HCT116 (cell line): ENCODE measurements around the gene SAMD7. TPM values are rescaled to one million over a fixed set of nuclear protein-coding genes. Genes with fewer than 3 reads are reported as not detected.
A peak's percentile ranks its signal among the peaks of the same experiment; 100 is the strongest.

Experiments used
- ATAC-seq: fragments of 200-7000 bp; cut with Tn5 transposase; 2 replicates; pipeline ENCODE4 v1.9.1; 2020; ENCODE audit warnings: mild to moderate bottlenecking, moderate library complexity
- BruUV-seq: library from RNA; stranded (reverse); fragments of 400-500 nt; replicated peaks from 2 replicates; lab custom pipeline; 2021; lab: Mats Ljungman, UMichigan
- CTCF ChIA-PET: fragments of 300-600 bp; sonication (Branson Sonifier 250); formaldehyde crosslinking; loops from one replicate; lab custom pipeline; 2021; ENCODE audit warnings: antibody characterized with exemption; lab: Charles Lee
- POLR2A ChIA-PET: fragments of 300-600, 350-600 bp; sonication (Branson Sonifier 250); formaldehyde crosslinking; loops from one replicate; lab custom pipeline; 2021; ENCODE audit warnings: antibody characterized with exemption; lab: Charles Lee
- RAD21 ChIA-PET, 2 experiments: fragments of 300-600 bp; sonication (Branson Sonifier 250); formaldehyde crosslinking; loops; one replicate each; lab custom pipeline; 2023; ENCODE audit warnings: low total read pairs in 2 of 2; ENCODE audit not compliant: uncharacterized antibody in 2 of 2, unreplicated experiment in 2 of 2, low non-redundant PET in 1 of 2; lab: Charles Lee
- DNase-seq: peaks from one replicate; pipeline ENCODE4 v3.0.0-alpha.2; 2010; ENCODE audit warnings: low read depth, low spot score
- H2AFZ ChIP-seq: fragments of 200-600 bp; shearing (Covaris generic), sonication (generic); 2 replicates; pipeline ENCODE4 v1.6.1; 2017; ENCODE audit warnings: low read depth, mixed run types, mixed read lengths, antibody characterized with exemption, low read length; ENCODE audit not compliant: poor library complexity, severe bottlenecking
- H3K27ac ChIP-seq: 2 replicates; pipeline ENCODE4 v1.5.1; 2012; ENCODE audit warnings: low read depth, low read length
- H3K27me3 ChIP-seq: fragments of 200-600 bp; sonication (generic); 2 replicates; pipeline ENCODE4 v1.6.1; 2016; ENCODE audit warnings: mixed run types, low read length, mixed read lengths; ENCODE audit not compliant: insufficient read depth
- H3K36me3 ChIP-seq, 2 experiments: fragments of 200-500 bp in 1 of 2; fragments of 200-600 bp in 1 of 2; sonication (Bioruptor generic) in 1 of 2; sonication (generic) in 1 of 2; 2 replicates each; pipeline versions ENCODE4 v1.5.1 to v1.6.1; 2014 to 2016; ENCODE audit warnings: low read length in 2 of 2, inconsistent platforms in 1 of 2, mixed read lengths in 1 of 2, mixed run types in 1 of 2; ENCODE audit not compliant: insufficient read depth in 2 of 2, control insufficient read depth in 1 of 2
- H3K4me1 ChIP-seq, 2 experiments: fragments of 200-600 bp in 1 of 2; sonication (generic) in 1 of 2; 2 replicates each; pipeline versions ENCODE4 v1.5.1 to v1.6.1; 2012 to 2017; ENCODE audit warnings: low read length in 2 of 2, inconsistent platforms in 1 of 2, mild to moderate bottlenecking in 1 of 2, mixed read lengths in 1 of 2, mixed run types in 1 of 2, moderate library complexity in 1 of 2; ENCODE audit not compliant: insufficient read depth in 2 of 2, control insufficient read depth in 1 of 2
- H3K4me2 ChIP-seq: fragments of 200-600 bp; sonication (generic); 2 replicates; pipeline ENCODE4 v1.6.1; 2017; ENCODE audit warnings: mixed run types, low read length, mixed read lengths
- H3K4me3 ChIP-seq, 2 experiments: fragments of 200-600 bp in 1 of 2; sonication (generic) in 1 of 2; replicated peaks in 1 of 2; 2 replicates each; pipeline ENCODE4 v1.5.1; 2011 to 2016; ENCODE audit warnings: low read length in 2 of 2, control low read depth in 1 of 2, low read depth in 1 of 2, mild to moderate bottlenecking in 1 of 2, mixed read lengths in 1 of 2, mixed run types in 1 of 2
- H3K79me2 ChIP-seq: fragments of 200-600 bp; sonication (generic); 2 replicates; pipeline ENCODE4 v1.6.1; 2017; ENCODE audit warnings: mild to moderate bottlenecking, mixed run types, low read length, moderate library complexity, mixed read lengths; ENCODE audit not compliant: insufficient read depth
- H3K9ac ChIP-seq: fragments of 200-600 bp; sonication (generic); 2 replicates; pipeline ENCODE4 v1.6.1; 2016; ENCODE audit warnings: low read length, mixed read lengths
- H3K9me2 ChIP-seq: fragments of 200-600 bp; sonication (generic), shearing (Covaris generic); 2 replicates; pipeline ENCODE4 v1.6.1; 2017; ENCODE audit warnings: mixed run types, mild to moderate bottlenecking, moderate library complexity; ENCODE audit not compliant: insufficient read depth
- H3K9me3 ChIP-seq, 2 experiments: fragments of 200-500 bp in 1 of 2; fragments of 200-600 bp in 1 of 2; sonication (Bioruptor generic) in 1 of 2; sonication (generic) in 1 of 2; 2 replicates each; pipeline ENCODE4 v1.6.1; 2014 to 2017; ENCODE audit warnings: low read length in 2 of 2, mixed read lengths in 2 of 2, inconsistent platforms in 1 of 2, low read depth in 1 of 2, mild to moderate bottlenecking in 1 of 2, mixed run types in 1 of 2, moderate library complexity in 1 of 2; ENCODE audit not compliant: control insufficient read depth in 1 of 2, insufficient read depth in 1 of 2
- H4K20me1 ChIP-seq: fragments of 200-600 bp; sonication (generic), shearing (Covaris generic); 2 replicates; pipeline ENCODE4 v1.6.1; 2017; ENCODE audit warnings: mixed run types, mild to moderate bottlenecking, moderate library complexity; ENCODE audit not compliant: insufficient read depth
- ATF3 ChIP-seq: IDR thresholded peaks from 2 replicates; pipeline ENCODE4 v1.6.1; 2012
- CBX3 ChIP-seq: IDR thresholded peaks from 2 replicates; pipeline ENCODE4 v1.6.1; 2012; ENCODE audit warnings: low read depth
- CEBPB ChIP-seq: IDR thresholded peaks from 2 replicates; pipeline ENCODE4 v1.6.1; 2012; ENCODE audit warnings: low read depth
- CTCF ChIP-seq, 3 experiments: fragments of 200-600 bp in 1 of 3; sonication (generic) in 1 of 3; IDR thresholded peaks in 2 of 3; conservative IDR thresholded peaks in 1 of 3; 2 replicates each; pipeline ENCODE4 v1.5.1; 2012 to 2017; ENCODE audit warnings: low read depth in 2 of 3, low read length in 2 of 3, antibody characterized with exemption in 1 of 3, borderline replicate concordance in 1 of 3, control low read depth in 1 of 3, mild to moderate bottlenecking in 1 of 3, mixed read lengths in 1 of 3, mixed run types in 1 of 3, moderate library complexity in 1 of 3; ENCODE audit not compliant: insufficient read depth in 1 of 3
- EGR1 ChIP-seq: IDR thresholded peaks from 2 replicates; pipeline ENCODE4 v1.6.1; 2012; ENCODE audit warnings: low read depth
- ELF1 ChIP-seq: IDR thresholded peaks from 2 replicates; pipeline ENCODE4 v1.6.1; 2012; ENCODE audit warnings: low read depth, borderline replicate concordance
- EZH2 ChIP-seq: fragments of 200-600 bp; sonication (generic); IDR thresholded peaks from 2 replicates; pipeline ENCODE4 v1.6.1; 2017; ENCODE audit warnings: antibody characterized with exemption, mixed run types
- EZH2phosphoT487 ChIP-seq: fragments of 200-600 bp; IDR thresholded peaks from 2 replicates; pipeline ENCODE4 v1.6.1; 2018; ENCODE audit warnings: antibody characterized with exemption, borderline replicate concordance
- FOSL1 ChIP-seq: IDR thresholded peaks from 2 replicates; pipeline ENCODE4 v1.6.1; 2012; ENCODE audit warnings: low read depth
- JUND ChIP-seq: IDR thresholded peaks from 2 replicates; pipeline ENCODE4 v1.6.1; 2012
- MAX ChIP-seq: IDR thresholded peaks from 2 replicates; pipeline ENCODE4 v1.6.1; 2012
- POLR2A ChIP-seq: IDR thresholded peaks from 2 replicates; pipeline ENCODE4 v1.7.0; 2011; ENCODE audit warnings: borderline replicate concordance; ENCODE audit not compliant: insufficient read depth, insufficient read length; ENCODE audit errors: extremely low read depth
- POLR2AphosphoS5 ChIP-seq: IDR thresholded peaks from 2 replicates; pipeline ENCODE4 v1.6.1; 2011; ENCODE audit warnings: mild to moderate bottlenecking, low read depth, low read length, moderate library complexity
- RAD21 ChIP-seq: IDR thresholded peaks from 2 replicates; pipeline ENCODE4 v1.6.1; 2012; ENCODE audit warnings: low read depth, mild to moderate bottlenecking
- SIN3A ChIP-seq: IDR thresholded peaks from 2 replicates; pipeline ENCODE4 v1.6.1; 2012; ENCODE audit warnings: low read depth
- SP1 ChIP-seq: IDR thresholded peaks from 2 replicates; pipeline ENCODE4 v1.6.1; 2012; ENCODE audit warnings: low read depth
- SRF ChIP-seq: IDR thresholded peaks from 2 replicates; pipeline ENCODE4 v1.6.1; 2012; ENCODE audit warnings: low read depth
- TCF7L2 ChIP-seq: IDR thresholded peaks from 2 replicates; pipeline ENCODE4 v1.7.0; 2011; ENCODE audit warnings: borderline replicate concordance, inconsistent platforms; ENCODE audit not compliant: insufficient read depth, insufficient read length; ENCODE audit errors: extremely low read depth
- YY1 ChIP-seq: IDR thresholded peaks from 2 replicates; pipeline ENCODE4 v1.6.1; 2011; ENCODE audit warnings: low read length, low read depth, moderate library complexity, mild to moderate bottlenecking; ENCODE audit not compliant: insufficient replicate concordance; ENCODE audit errors: extremely low read depth
- ZFX ChIP-seq: fragments of 450-650 bp; IDR thresholded peaks from 2 replicates; pipeline ENCODE4 v1.6.1; 2017
- ZNF274 ChIP-seq: fragments of 200-500 bp; sonication (Bioruptor generic); IDR thresholded peaks from 2 replicates; pipeline ENCODE4 v1.6.1; 2014; ENCODE audit warnings: mild to moderate bottlenecking, low read depth, low read length, inconsistent platforms
- intact Hi-C: fragments of 100-400 bp; cut with micrococcal nuclease; formaldehyde crosslinking; loops from 2 replicates; pipeline ENCODE4 v1.10.0; 2022
- total RNA-seq: library from RNA; stranded (reverse); gene quantifications from one replicate; pipeline ENCODE4 v1.2.1, GENCODE V29; 2021; ENCODE audit not compliant: unreplicated experiment
- TF ChIP-seq, protein P1 (sequence below): IDR thresholded peaks from 2 replicates; pipeline ENCODE4 v1.6.1; 2012; ENCODE audit warnings: low read depth

Gene SAMD7
- total RNA-seq, 1 experiment from 2014 or later = not detected

- Histone ChIP-seq H3K4me1 (peaks cover 3 to 15% of the 10 kb centered on the region in 2 experiments; a peak in 3 of 4 replicates), H3K4me2 (peak within 1 kb of the TSS; percentile 71), H3K9me3 (no peaks in the 10 kb centered on the region), H3K9me2 (no peaks in the 10 kb centered on the region), H3K9ac (peak within 1 kb of the TSS; percentile 82), H3K27me3 (no peaks in the 10 kb centered on the region), H3K36me3 (no peaks in the 10 kb centered on the region), H3K79me2 (peaks cover 47% of the 10 kb centered on the region), H3K27ac (peak within 1 kb of the TSS; percentile 53; the same call in 1 of the 2 replicates), H3K4me3 (peak within 1 kb of the TSS; percentile 68 to 76), H4K20me1 (no peaks in the 10 kb centered on the region), H2AFZ (peak within 1 kb of the TSS; percentile 84)
- ChIA-PET POLR2A (interaction anchor here (1.3 kb wide), 1 partner anchor 17 kb away, joined by 5 read pairs; no protein-coding TSS in a partner anchor), CTCF (interaction anchor here (1.4 kb wide), 1 partner anchor 72 kb away, joined by 4 read pairs; the partner anchor contains the start of gene GPR160), RAD21 (no interaction called here)
- DNase-seq (peak; percentile 73), ATAC-seq (peak; percentile 94)
- intact Hi-C loops = loop anchor here (5.0 kb wide), 1 partner anchor 204 kb away; no protein-coding TSS in a partner anchor
- no TSS peak for BruUV-seq
- peak; percentile 54; the same call in 1 of the 2 replicates for TF ChIP-seq SIN3A
- TF ChIP-seq POLR2A = peak; percentile 80
- TF ChIP-seq, protein P1, sequence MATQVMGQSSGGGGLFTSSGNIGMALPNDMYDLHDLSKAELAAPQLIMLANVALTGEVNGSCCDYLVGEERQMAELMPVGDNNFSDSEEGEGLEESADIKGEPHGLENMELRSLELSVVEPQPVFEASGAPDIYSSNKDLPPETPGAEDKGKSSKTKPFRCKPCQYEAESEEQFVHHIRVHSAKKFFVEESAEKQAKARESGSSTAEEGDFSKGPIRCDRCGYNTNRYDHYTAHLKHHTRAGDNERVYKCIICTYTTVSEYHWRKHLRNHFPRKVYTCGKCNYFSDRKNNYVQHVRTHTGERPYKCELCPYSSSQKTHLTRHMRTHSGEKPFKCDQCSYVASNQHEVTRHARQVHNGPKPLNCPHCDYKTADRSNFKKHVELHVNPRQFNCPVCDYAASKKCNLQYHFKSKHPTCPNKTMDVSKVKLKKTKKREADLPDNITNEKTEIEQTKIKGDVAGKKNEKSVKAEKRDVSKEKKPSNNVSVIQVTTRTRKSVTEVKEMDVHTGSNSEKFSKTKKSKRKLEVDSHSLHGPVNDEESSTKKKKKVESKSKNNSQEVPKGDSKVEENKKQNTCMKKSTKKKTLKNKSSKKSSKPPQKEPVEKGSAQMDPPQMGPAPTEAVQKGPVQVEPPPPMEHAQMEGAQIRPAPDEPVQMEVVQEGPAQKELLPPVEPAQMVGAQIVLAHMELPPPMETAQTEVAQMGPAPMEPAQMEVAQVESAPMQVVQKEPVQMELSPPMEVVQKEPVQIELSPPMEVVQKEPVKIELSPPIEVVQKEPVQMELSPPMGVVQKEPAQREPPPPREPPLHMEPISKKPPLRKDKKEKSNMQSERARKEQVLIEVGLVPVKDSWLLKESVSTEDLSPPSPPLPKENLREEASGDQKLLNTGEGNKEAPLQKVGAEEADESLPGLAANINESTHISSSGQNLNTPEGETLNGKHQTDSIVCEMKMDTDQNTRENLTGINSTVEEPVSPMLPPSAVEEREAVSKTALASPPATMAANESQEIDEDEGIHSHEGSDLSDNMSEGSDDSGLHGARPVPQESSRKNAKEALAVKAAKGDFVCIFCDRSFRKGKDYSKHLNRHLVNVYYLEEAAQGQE = no peak
- TF ChIP-seq EZH2phosphoT487 = no peak
- TF ChIP-seq ELF1 = no peak
- TF ChIP-seq POLR2AphosphoS5 = peak; percentile 96
- peak; percentile 98 for TF ChIP-seq EGR1
- peak; percentile 42 for TF ChIP-seq RAD21
- peak; percentile 79; the same call in 1 of the 2 replicates for TF ChIP-seq CBX3
- TF ChIP-seq SP1 = peak; percentile 48; the same call in 1 of the 2 replicates
- TF ChIP-seq SRF = no peak; the same call in 1 of the 2 replicates
- peak; percentile 58 for TF ChIP-seq MAX
- TF ChIP-seq TCF7L2 = peak; percentile 47
- peak; percentile 78; the same call in 1 of the 2 replicates for TF ChIP-seq CEBPB
- TF ChIP-seq CTCF (IDR thresholded peaks at IDR 0.05 in 2 of 3, conservative IDR thresholded peaks at IDR 0.05 in 1 of 3; ENCODE audit: borderline replicate concordance in 1 of 3, insufficient read depth in 1 of 3, low read depth in 2 of 3, low read length in 2 of 3) = peak in 2 of 3 experiments; percentile 20 to 26; a peak in 2 of 6 replicates
- TF ChIP-seq ZNF274 = no peak
- TF ChIP-seq EZH2 = no peak
- no peak; the same call in 1 of the 2 replicates for TF ChIP-seq FOSL1
- TF ChIP-seq ATF3 = no peak
- TF ChIP-seq YY1 = peak; percentile 98
- no peak for TF ChIP-seq JUND
- TF ChIP-seq ZFX = no peak
These were observed 55.1 kb downstream of the SAMD7 start, which contains the start of gene SEC62 for GRCh38 chr3:169966428-169966950. Gene SEC62 (plus strand): TSS chr3:169966807. CDS start chr3:169966823, 16 bp downstream.
